ENCODE measurements around the gene PCNX2. TPM values are rescaled to one million over a fixed set of nuclear protein-coding genes. Genes with fewer than 3 reads are reported as not detected.

The PCNX2 gene
- total RNA-seq, 1 experiment from 2014 or later: 15.0 TPM

GRCh38 chr1:233031521-233031920, 264.0 kb downstream of the PCNX2 start:
- Histone ChIP-seq H3K4me3 (ENCODE audit: low read depth, low read length) (no peak overlapping the region), H3K36me3 (ENCODE audit: control insufficient read depth, insufficient read depth, low read length) (no peaks in the 10 kb centered on the region), H3K4me1 (peaks cover 19% of the 10 kb centered on the region), H3K27me3 (replicated peaks; ENCODE audit: control insufficient read depth, insufficient read depth, low read length) (no peaks in the 10 kb centered on the region), H3K9me3 (no peaks in the 10 kb centered on the region)
- H3K27me3 Mint-ChIP-seq (ENCODE audit: insufficient read depth, unreplicated experiment): peaks cover 4% of the 10 kb centered on the region
- CTCF ChIA-PET: no interaction called here
- POLR2A ChIA-PET: no interaction called here
- H3K9me3 Mint-ChIP-seq (ENCODE audit: unreplicated experiment): no peaks in the 10 kb centered on the region
- no peak overlapping the region for H3K27ac Mint-ChIP-seq (ENCODE audit: unreplicated experiment)
- H3K4me1 Mint-ChIP-seq (ENCODE audit: low read depth, unreplicated experiment): peaks cover 14% of the 10 kb centered on the region
- H3K36me3 Mint-ChIP-seq (ENCODE audit: insufficient read depth, unreplicated experiment): no peaks in the 10 kb centered on the region
- intact Hi-C loops (cut with micrococcal nuclease; ENCODE audit: unreplicated experiment): loop anchor here (5.0 kb wide), 1 partner anchor 131 kb away; no protein-coding TSS in a partner anchor
- no TSS peak for BruUV-seq (replicated peaks)
- no peak for TF ChIP-seq CTCF (IDR thresholded peaks at IDR 0.05; ENCODE audit: insufficient read depth in 1 of 2, low read depth in 1 of 2, low read length in 1 of 2, severe bottlenecking in 1 of 2, unreplicated experiment in 1 of 2)
- DNase-seq: no peak
- H3K4me3 Mint-ChIP-seq (ENCODE audit: unreplicated experiment): no peak overlapping the region

GRCh38 chr1:233027046-233027445, 268.5 kb downstream of the PCNX2 start:
- H3K27me3 Mint-ChIP-seq (ENCODE audit: insufficient read depth, unreplicated experiment): peaks cover 7% of the 10 kb centered on the region
- CTCF ChIA-PET: no interaction called here
- Histone ChIP-seq H3K4me1 (peaks cover 6% of the 10 kb centered on the region; the same call in 1 of the 2 replicates), H3K27me3 (replicated peaks; ENCODE audit: control insufficient read depth, insufficient read depth, low read length) (no peaks in the 10 kb centered on the region), H3K36me3 (ENCODE audit: control insufficient read depth, insufficient read depth, low read length) (no peaks in the 10 kb centered on the region), H3K4me3 (ENCODE audit: low read depth, low read length) (no peak overlapping the region), H3K9me3 (no peaks in the 10 kb centered on the region)
- H3K36me3 Mint-ChIP-seq (ENCODE audit: insufficient read depth, unreplicated experiment): peaks cover 5% of the 10 kb centered on the region
- intact Hi-C loops (cut with micrococcal nuclease; ENCODE audit: unreplicated experiment): loop anchor here (5.0 kb wide), 1 partner anchor 60 kb away; no protein-coding TSS in a partner anchor
- H3K4me3 Mint-ChIP-seq (ENCODE audit: unreplicated experiment): no peak overlapping the region
- POLR2A ChIA-PET: no interaction called here
- H3K4me1 Mint-ChIP-seq (ENCODE audit: low read depth, unreplicated experiment): peaks cover 18% of the 10 kb centered on the region
- no peak for DNase-seq
- H3K9me3 Mint-ChIP-seq (ENCODE audit: unreplicated experiment): no peaks in the 10 kb centered on the region
- no peak for TF ChIP-seq CTCF (IDR thresholded peaks at IDR 0.05; ENCODE audit: insufficient read depth in 1 of 2, low read depth in 1 of 2, low read length in 1 of 2, severe bottlenecking in 1 of 2, unreplicated experiment in 1 of 2)
- no TSS peak for BruUV-seq (replicated peaks)
- no peak overlapping the region for H3K27ac Mint-ChIP-seq (ENCODE audit: unreplicated experiment)

GRCh38 chr1:233025567-233025966, 270.0 kb downstream of the PCNX2 start:
- TF ChIP-seq CTCF (IDR thresholded peaks at IDR 0.05; ENCODE audit: insufficient read depth in 1 of 2, low read depth in 1 of 2, low read length in 1 of 2, severe bottlenecking in 1 of 2, unreplicated experiment in 1 of 2): no peak
- Histone ChIP-seq H3K9me3 (no peaks in the 10 kb centered on the region), H3K36me3 (ENCODE audit: control insufficient read depth, insufficient read depth, low read length) (no peaks in the 10 kb centered on the region), H3K4me1 (peaks cover 6% of the 10 kb centered on the region; the same call in 1 of the 2 replicates), H3K4me3 (ENCODE audit: low read depth, low read length) (no peak overlapping the region), H3K27me3 (replicated peaks; ENCODE audit: control insufficient read depth, insufficient read depth, low read length) (no peaks in the 10 kb centered on the region)
- peaks cover 21% of the 10 kb centered on the region for H3K4me1 Mint-ChIP-seq (ENCODE audit: low read depth, unreplicated experiment)
- DNase-seq: no peak
- no TSS peak for BruUV-seq (replicated peaks)
- no peak overlapping the region for H3K27ac Mint-ChIP-seq (ENCODE audit: unreplicated experiment)
- no peaks in the 10 kb centered on the region for H3K9me3 Mint-ChIP-seq (ENCODE audit: unreplicated experiment)
- ChIA-PET CTCF (interaction anchor here (1.6 to 1.9 kb wide), 2 partner anchors 10 to 29 kb away, joined by 3 to 7 read pairs; no protein-coding TSS in a partner anchor), POLR2A (interaction anchor here (0.7 kb wide), 1 partner anchor 13 kb away, joined by 3 read pairs; no protein-coding TSS in a partner anchor)
- peaks cover 7% of the 10 kb centered on the region for H3K27me3 Mint-ChIP-seq (ENCODE audit: insufficient read depth, unreplicated experiment)
- H3K4me3 Mint-ChIP-seq (ENCODE audit: unreplicated experiment): no peak overlapping the region
- intact Hi-C loops (cut with micrococcal nuclease; ENCODE audit: unreplicated experiment): loop anchor here (1.0 to 5.0 kb wide), 6 partner anchors 29 to 395 kb away; partner anchors contain the start of genes NTPCR and SIPA1L2
- peaks cover 6% of the 10 kb centered on the region for H3K36me3 Mint-ChIP-seq (ENCODE audit: insufficient read depth, unreplicated experiment)
